HepG2 (cell line): ENCODE results near the gene SRRM3. TPM values are rescaled to one million over a fixed set of nuclear protein-coding genes. Genes with fewer than 3 reads are reported as not detected.
A peak's percentile ranks its signal among the peaks of the same experiment; 100 is the strongest.

Experiments
- FOXC1 ChIP-seq: sonication (generic); formaldehyde crosslinking; IDR thresholded peaks from 2 replicates; pipeline ENCODE4 v1.8.0; 2022; ENCODE audit warnings: mild to moderate bottlenecking, missing genetic modification reagents, borderline replicate concordance
- MAFK ChIP-seq, 2 experiments: IDR thresholded peaks in 1 of 2; conservative IDR thresholded peaks in 1 of 2; 2 replicates each; pipeline ENCODE4 v1.6.1; 2011; ENCODE audit warnings: improper control_type of control experiment in 2 of 2, low read length in 2 of 2
- MIER3 ChIP-seq: IDR thresholded peaks from 2 replicates; pipeline ENCODE4 v1.6.1; 2016; ENCODE audit warnings: missing compliant biosample characterization, borderline replicate concordance
- MTF2 ChIP-seq: sonication (generic); formaldehyde crosslinking; IDR thresholded peaks from 2 replicates; pipeline ENCODE4 v1.5.0; 2020; ENCODE audit warnings: missing genetic modification reagents, borderline replicate concordance
- NFIB ChIP-seq: sonication (generic); formaldehyde crosslinking; IDR thresholded peaks from 2 replicates; pipeline ENCODE4 v1.9.0; 2021; ENCODE audit warnings: missing genetic modification reagents, mild to moderate bottlenecking, borderline replicate concordance
- PTBP1 ChIP-seq: fragments of 200-400 bp; formaldehyde crosslinking; IDR thresholded peaks from 2 replicates; pipeline ENCODE4 v1.6.1; 2018; ENCODE audit warnings: low read length, low read depth; ENCODE audit not compliant: poor library complexity, severe bottlenecking
- STAT6 ChIP-seq: sonication (generic); formaldehyde crosslinking; IDR thresholded peaks from 2 replicates; pipeline ENCODE4 v1.4.0; 2020; ENCODE audit warnings: missing genetic modification reagents, mild to moderate bottlenecking, borderline replicate concordance
- THAP9 ChIP-seq: sonication (generic); formaldehyde crosslinking; IDR thresholded peaks from 2 replicates; pipeline ENCODE4; 2020; ENCODE audit warnings: missing genetic modification reagents, mild to moderate bottlenecking, borderline replicate concordance
- ZFAT ChIP-seq: sonication (generic); formaldehyde crosslinking; conservative IDR thresholded peaks from 2 replicates; pipeline ENCODE4 v1.8.1; 2023; ENCODE audit warnings: missing genetic modification reagents, inconsistent platforms
- ZIK1 ChIP-seq: sonication (generic); formaldehyde crosslinking; IDR thresholded peaks from 2 replicates; pipeline ENCODE4 v1.5.0; 2020; ENCODE audit warnings: mild to moderate bottlenecking, low read depth, missing genetic modification reagents, borderline replicate concordance
- ZNF207 ChIP-seq: fragments of 450-650 bp; IDR thresholded peaks from 2 replicates; pipeline ENCODE4 v1.6.1; 2016; ENCODE audit warnings: antibody characterized with exemption, borderline replicate concordance
- ZNF281 ChIP-seq: sonication (generic); formaldehyde crosslinking; IDR thresholded peaks from 2 replicates; pipeline ENCODE4 v1.4.0; 2020; ENCODE audit warnings: missing genetic modification reagents, borderline replicate concordance
- ZNF362 ChIP-seq: sonication (generic); formaldehyde crosslinking; IDR thresholded peaks from 2 replicates; pipeline ENCODE4 v1.4.0; 2020; ENCODE audit warnings: missing genetic modification reagents, mild to moderate bottlenecking, borderline replicate concordance
- ZNF563 ChIP-seq: sonication (generic); formaldehyde crosslinking; IDR thresholded peaks from 2 replicates; pipeline ENCODE4 v1.8.0; 2022; ENCODE audit warnings: mild to moderate bottlenecking, moderate library complexity, missing genetic modification reagents
- ZNF724P ChIP-seq: sonication (generic); formaldehyde crosslinking; IDR thresholded peaks from 2 replicates; pipeline ENCODE4 v1.8.0; 2022; ENCODE audit warnings: missing genetic modification reagents, borderline replicate concordance
- ZNF772 ChIP-seq: sonication (generic); formaldehyde crosslinking; IDR thresholded peaks from 2 replicates; pipeline ENCODE4 v1.5.0; 2020; ENCODE audit warnings: mild to moderate bottlenecking, missing genetic modification reagents
- ZSCAN31 ChIP-seq: sonication (generic); formaldehyde crosslinking; IDR thresholded peaks from 2 replicates; pipeline ENCODE4 v1.5.0; 2020; ENCODE audit warnings: low read depth, mild to moderate bottlenecking, missing genetic modification reagents
- polyA plus RNA-seq, 8 experiments: library from polyadenylated mRNA; depleted of rRNA in 3 of 8; stranded (reverse) in 7 of 8; unstranded in 1 of 8; fragments of >200 nt; fragmentation: Illumina TruSeq in 4 of 8; extraction: Trizol in 4 of 8; gene quantifications; 2 replicates each; pipeline versions ENCODE4 v1.2.1 to v1.2.3, GENCODE V29; 2011 to 2016; ENCODE audit warnings: low read depth in 4 of 8, missing spikeins in 1 of 8, mixed read lengths in 1 of 8; ENCODE audit not compliant: insufficient read depth in 1 of 8
- total RNA-seq, 5 experiments: library from RNA; depleted of rRNA; stranded (reverse); fragments of >200 nt; fragmentation: Illumina TruSeq; extraction: Trizol; gene quantifications; 2 replicates each; pipeline ENCODE4 v1.2.3, GENCODE V29; 2016; ENCODE audit warnings: low read depth in 1 of 5

The SRRM3 gene
- total and polyA plus RNA-seq, 2 of the 13 experiments (the other 11 are each of a cell fraction or from before 2014, with no cell fraction given), result 0.13 to 0.54 TPM

GRCh38 chr7:76302347-76303201, 100.9 kb downstream of the SRRM3 start, which contains the start of gene HSPB1 (continued):
- TF ChIP-seq ZNF281 (CRISPR knock-in tag), result peak; percentile 68
- peak; percentile 90 for TF ChIP-seq ZIK1 (CRISPR knock-in tag)
- peak; percentile 81; the same call in 1 of the 2 replicates for TF ChIP-seq FOXC1 (CRISPR knock-in tag)
- TF ChIP-seq PTBP1, result no peak
- TF ChIP-seq NFIB, result no peak
- TF ChIP-seq ZNF207, result no peak
- 0 out of 2 replicates have a peak, but pooled peaks have one; percentile 17 for TF ChIP-seq MTF2 (CRISPR knock-in tag)
- no peak for TF ChIP-seq ZFAT
- TF ChIP-seq THAP9 (CRISPR knock-in tag), result peak; percentile 64; the same call in 1 of the 2 replicates
- peak; percentile 16; the same call in 1 of the 2 replicates for TF ChIP-seq MIER3
- 0 out of 2 replicates have a peak, but pooled peaks have one; percentile 33 for TF ChIP-seq ZSCAN31 (CRISPR knock-in tag)
- TF ChIP-seq MAFK (conservative IDR thresholded peaks at IDR 0.05 in 1 of 2, IDR thresholded peaks at IDR 0.05 in 1 of 2; ENCODE audit: low read length in 2 of 2), result no peak
- TF ChIP-seq ZNF772 (CRISPR knock-in tag), result peak; percentile 32; the same call in 1 of the 2 replicates
- TF ChIP-seq STAT6, result peak; percentile 67; the same call in 1 of the 2 replicates
- no peak for TF ChIP-seq ZNF362 (CRISPR knock-in tag)
- peak; percentile 39 for TF ChIP-seq ZNF563
- 0 out of 2 replicates have a peak, but pooled peaks have one; percentile 31 for TF ChIP-seq ZNF724P
